ENCODE data around the gene BCAS3.

DNA sequence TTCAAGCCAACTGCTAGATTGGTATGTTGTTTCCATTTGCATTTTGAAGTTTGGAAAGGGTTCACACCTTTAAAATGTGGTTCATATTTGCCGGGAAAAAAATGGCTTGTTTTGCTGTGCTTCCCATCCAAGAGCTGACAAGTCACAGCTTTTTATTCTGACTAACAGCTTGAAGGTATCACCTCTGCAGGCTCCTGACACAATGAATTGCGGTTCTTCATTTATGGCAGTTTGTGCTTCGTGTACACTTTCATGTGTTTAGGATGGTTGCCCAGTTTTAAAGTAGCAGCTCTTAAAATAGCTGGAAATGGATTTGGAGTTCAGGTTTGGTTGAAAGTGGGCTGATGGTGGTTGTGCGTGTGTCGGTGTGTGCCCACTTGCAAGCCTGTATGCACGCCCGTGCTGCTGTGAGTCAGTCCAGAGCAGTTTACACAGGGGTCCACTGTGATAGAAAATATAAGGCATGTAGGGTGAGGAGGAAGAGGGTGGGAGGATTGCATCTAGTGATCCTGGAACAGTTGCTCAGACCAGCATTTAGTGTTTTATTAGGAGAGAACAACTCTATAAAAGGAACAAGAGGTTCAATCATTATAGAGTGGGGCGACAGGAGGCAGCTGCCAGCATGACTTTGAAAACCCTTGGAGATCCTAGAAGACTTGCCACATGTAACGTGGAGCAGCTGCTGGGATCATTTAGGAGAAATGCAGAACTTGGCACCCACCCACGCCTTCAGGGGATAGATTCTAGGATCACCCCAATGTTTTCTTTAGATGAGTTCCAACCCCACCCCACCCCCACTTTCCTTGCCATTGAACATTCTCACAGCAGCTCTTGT lies 614.0 kb downstream of the BCAS3 start:
- TF ChIP-seq FOXA1 (IDR thresholded peaks at IDR 0.05), result no peak
- no peak for TF ChIP-seq L3MBTL2 (conservative IDR thresholded peaks at IDR 0.05)
- no peak for TF ChIP-seq LEF1 (IDR thresholded peaks at IDR 0.05; ENCODE audit: borderline replicate concordance)
- no peak for TF ChIP-seq BHLHE40 (IDR thresholded peaks at IDR 0.05; ENCODE audit: borderline replicate concordance)
- TF ChIP-seq FOXM1 (IDR thresholded peaks at IDR 0.05; ENCODE audit: borderline replicate concordance), result no peak
- no peak for TF ChIP-seq ZNF384 (IDR thresholded peaks at IDR 0.05)
- no peak for TF ChIP-seq FOXK2 (IDR thresholded peaks at IDR 0.05)
- no peak for TF ChIP-seq TARDBP (IDR thresholded peaks at IDR 0.05)
- no peak for TF ChIP-seq SP1 (IDR thresholded peaks at IDR 0.05)
- TF ChIP-seq, protein P1, sequence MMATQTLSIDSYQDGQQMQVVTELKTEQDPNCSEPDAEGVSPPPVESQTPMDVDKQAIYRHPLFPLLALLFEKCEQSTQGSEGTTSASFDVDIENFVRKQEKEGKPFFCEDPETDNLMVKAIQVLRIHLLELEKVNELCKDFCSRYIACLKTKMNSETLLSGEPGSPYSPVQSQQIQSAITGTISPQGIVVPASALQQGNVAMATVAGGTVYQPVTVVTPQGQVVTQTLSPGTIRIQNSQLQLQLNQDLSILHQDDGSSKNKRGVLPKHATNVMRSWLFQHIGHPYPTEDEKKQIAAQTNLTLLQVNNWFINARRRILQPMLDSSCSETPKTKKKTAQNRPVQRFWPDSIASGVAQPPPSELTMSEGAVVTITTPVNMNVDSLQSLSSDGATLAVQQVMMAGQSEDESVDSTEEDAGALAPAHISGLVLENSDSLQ (IDR thresholded peaks at IDR 0.05), result no peak
- TF ChIP-seq CTBP1 (IDR thresholded peaks at IDR 0.05; ENCODE audit: borderline replicate concordance), result no peak
- TF ChIP-seq ELF4 (IDR thresholded peaks at IDR 0.05), result no peak
- TF ChIP-seq HDGF (IDR thresholded peaks at IDR 0.05; ENCODE audit: borderline replicate concordance), result no peak
